ES-I3 (cell line): ENCODE data around the gene HDC.

Source experiments
- H3K36me3 ChIP-seq: 2 replicates; pipeline ENCODE4 v1.6.1; 2013; ENCODE audit warnings: mild to moderate bottlenecking, low read length, control low read depth, moderate library complexity; ENCODE audit not compliant: insufficient read depth
- H3K4me1 ChIP-seq: 2 replicates; pipeline ENCODE4 v1.6.1; 2013; ENCODE audit warnings: mild to moderate bottlenecking, control low read depth, low read length; ENCODE audit not compliant: insufficient read depth
- H3K9ac ChIP-seq: 2 replicates; pipeline ENCODE4 v1.6.1; 2013; ENCODE audit warnings: low read depth, mild to moderate bottlenecking, low read length, moderate library complexity
- H3K9me3 ChIP-seq: 2 replicates; pipeline ENCODE4 v1.6.1; 2013; ENCODE audit warnings: mild to moderate bottlenecking, low read length, moderate library complexity; ENCODE audit not compliant: control insufficient read depth, insufficient read depth

HDC gene

DNA sequence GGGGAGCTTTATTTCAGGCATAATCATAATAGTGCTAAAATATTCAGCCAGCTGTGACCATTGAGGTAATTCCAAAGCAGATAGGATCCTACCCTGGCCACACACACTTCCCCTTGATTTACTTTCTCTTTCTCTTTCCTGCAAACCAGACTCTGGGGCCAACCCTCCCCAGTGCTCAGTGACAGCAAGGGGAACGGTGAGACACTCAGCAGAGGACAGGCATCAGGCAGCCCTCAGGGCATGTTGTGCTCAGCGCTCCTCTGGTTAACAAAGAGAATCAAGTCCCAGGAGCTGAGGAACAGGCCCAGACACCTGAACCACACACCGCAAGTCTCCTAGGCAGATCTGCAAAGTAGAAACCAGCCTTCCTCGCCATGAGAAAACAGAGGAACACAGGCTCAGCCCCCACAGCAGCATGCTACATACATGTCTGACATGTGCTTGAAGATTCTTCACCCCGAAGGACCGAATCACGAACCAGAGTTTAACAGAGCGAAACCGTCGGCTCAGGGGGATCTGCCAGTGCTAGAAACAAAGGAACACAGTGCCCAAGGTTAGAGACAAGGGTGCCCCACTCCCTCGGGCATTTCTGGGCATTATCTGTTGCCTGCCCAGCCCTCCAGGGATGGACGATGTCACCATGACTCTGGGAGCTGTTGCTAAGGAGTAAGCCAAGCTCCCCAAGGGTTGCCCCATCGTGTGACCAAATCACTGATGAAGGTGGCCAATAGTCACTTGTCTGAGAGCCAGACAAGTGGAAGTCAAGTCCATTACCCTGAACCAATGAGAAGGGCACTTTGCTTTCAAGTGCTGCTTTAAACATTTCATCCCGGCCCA lies 17.5 kb downstream of the HDC start:
- Histone ChIP-seq H3K4me1 (no peaks in the 10 kb centered on the region; the same call in 1 of the 2 replicates), H3K9me3 (no peaks in the 10 kb centered on the region), H3K36me3 (no peaks in the 10 kb centered on the region), H3K9ac (no peak overlapping the region)

DNA sequence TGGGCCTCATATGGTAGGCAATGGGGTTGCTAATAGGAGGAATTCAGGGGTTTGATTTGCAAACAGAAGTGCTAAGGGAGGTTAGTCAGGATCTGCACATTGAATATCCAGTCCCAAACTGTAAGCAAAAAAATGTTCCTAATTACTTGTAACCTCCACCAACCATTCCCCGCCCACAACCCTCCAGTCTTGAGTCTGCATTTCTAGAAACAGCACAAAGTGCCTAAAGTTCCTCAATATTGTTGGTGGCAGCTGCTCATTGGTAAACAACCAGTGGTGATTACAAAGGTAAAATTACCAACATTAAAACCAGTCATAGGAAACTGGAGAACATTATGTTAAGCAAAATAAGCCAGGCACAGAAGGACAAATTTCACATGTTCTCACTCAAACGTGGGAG lies 18.9 kb downstream of the HDC start:
- no peaks in the 10 kb centered on the region for H3K36me3 ChIP-seq
- H3K4me1 ChIP-seq = no peaks in the 10 kb centered on the region; the same call in 1 of the 2 replicates
- no peaks in the 10 kb centered on the region for H3K9me3 ChIP-seq
- H3K9ac ChIP-seq = no peak overlapping the region

DNA sequence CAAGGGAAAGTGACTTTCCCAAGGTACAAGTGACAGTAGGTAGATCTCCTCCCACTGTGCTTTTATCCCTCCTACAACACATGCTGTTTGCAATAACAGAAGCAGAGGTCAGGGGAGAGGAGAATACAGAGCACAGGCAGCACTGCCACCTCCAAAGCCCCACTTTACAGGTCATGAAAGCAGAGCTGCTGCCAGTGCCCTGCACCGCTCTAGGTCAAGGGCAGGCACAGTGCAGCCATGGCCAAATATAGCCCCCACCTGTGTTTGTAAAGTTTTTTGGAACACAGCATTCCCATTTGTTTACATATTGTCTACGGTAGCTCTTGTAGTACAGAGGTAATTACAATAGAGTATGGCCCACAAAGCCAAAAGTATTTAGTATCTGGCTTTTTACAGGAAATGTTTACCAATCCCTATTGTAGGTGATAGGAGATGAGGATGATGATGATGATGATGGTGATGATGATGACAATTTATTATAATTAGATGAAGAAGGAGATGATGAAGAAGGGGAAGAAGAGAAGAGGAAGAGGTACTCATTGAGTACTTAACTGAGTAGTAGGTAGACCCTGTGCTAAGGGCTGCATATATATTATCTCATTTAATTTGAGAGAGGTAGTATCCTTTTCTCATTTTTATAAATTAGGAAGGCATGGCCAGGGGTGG lies 20.4 kb downstream of the HDC start:
- Histone ChIP-seq H3K9me3 (no peaks in the 10 kb centered on the region), H3K9ac (no peak overlapping the region), H3K4me1 (no peaks in the 10 kb centered on the region; the same call in 1 of the 2 replicates), H3K36me3 (no peaks in the 10 kb centered on the region)

DNA sequence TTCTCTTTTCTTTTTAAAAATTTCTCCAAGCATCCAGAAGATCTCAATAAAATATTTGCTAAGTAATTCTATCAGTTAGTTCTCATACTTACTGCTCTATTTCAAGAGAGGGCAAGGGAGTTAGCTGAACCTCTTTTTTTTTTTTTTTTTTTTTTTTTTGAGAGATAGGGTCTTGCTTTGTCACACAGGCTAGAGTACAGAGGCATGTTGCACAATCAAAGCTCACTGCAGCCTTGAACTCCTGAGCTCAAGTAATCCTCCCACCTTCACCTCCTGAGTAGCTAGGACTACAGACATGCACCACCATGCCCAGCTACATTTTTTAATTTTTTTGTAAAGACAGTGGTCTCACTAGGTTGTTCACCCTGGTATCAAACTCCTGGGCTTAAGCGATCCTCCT lies 21.4 kb downstream of the HDC start:
- no peaks in the 10 kb centered on the region for H3K9me3 ChIP-seq
- H3K9ac ChIP-seq = no peak overlapping the region
- H3K4me1 ChIP-seq = no peaks in the 10 kb centered on the region; the same call in 1 of the 2 replicates
- no peaks in the 10 kb centered on the region for H3K36me3 ChIP-seq

DNA sequence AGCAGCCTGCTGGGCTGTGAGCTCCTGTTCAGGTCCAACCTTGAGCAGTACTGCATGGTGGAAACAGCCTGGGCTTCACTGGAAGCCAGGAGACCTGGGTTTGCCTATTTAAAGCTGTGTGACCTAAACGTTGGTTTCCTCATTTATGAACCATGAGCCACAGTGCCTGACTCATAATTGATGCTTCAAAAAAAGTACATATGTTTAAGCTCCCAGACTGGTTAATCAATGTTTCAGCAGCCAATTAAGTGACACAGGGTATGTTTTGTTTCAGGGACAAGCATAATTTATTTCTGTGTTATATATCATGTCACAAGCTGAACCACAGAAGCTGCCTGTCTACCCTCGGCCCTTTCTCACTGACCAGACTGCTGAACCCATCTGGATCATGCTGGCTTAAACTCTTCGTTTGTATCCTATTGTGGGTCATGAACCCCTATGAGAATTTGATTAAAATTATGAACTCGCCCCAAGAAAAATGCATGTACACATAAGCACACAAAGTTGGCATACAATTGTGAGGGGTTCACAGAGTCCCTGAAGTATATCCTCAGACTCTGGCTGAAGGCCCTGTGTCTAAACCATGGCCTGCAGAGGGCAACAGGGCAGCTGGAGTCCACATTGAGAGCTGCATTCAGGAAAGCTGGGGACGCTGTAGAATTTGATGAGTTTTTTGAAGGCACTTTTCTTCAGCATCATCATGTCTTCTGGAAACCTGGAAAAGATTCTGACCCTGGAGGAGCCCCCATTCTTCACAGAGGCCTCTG lies 23.7 kb downstream of the HDC start:
- no peaks in the 10 kb centered on the region for H3K4me1 ChIP-seq
- no peaks in the 10 kb centered on the region for H3K9me3 ChIP-seq
- no peaks in the 10 kb centered on the region for H3K36me3 ChIP-seq
- H3K9ac ChIP-seq = no peak overlapping the region

DNA sequence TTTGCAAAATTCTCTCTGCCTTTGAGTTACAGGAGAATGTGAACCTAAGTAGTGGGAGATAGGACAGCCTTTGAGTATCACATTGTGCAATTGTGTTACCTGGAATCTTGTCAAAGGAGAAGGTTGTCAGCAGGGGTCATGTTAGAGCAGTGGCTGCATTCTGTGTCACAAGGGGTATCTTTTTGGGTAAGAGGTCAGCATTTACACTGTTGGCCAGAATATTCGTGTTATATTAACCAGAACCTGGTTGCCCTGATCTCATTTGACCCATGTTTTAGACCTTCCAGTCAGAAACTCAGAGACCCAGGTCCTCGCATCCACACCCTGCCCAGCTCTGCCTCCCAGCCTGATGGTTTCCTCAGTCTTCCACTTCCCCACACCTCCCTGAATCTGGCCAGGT lies 27.3 kb downstream of the HDC start:
- H3K4me1 ChIP-seq = no peaks in the 10 kb centered on the region

DNA sequence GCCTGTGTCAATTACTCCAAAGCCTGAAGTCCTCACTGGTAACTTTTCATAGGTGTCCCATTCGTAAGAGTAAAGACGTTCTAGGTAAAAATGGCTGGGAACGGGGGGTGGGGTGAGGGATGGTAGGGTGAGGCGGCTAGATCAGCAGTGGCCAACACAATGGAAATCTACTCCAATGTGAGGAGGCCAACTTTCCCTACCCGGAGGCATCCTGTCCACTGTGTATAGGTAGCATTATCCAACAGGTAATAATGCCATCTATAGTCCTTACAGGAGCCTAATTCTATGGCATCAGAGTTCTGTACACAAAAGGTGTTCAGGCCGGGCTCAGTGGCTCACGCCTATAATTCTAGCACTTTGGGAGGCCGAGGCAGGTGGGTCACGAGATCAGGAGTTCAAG lies 29.1 kb downstream of the HDC start:
- no peaks in the 10 kb centered on the region for H3K9me3 ChIP-seq
- no peak overlapping the region for H3K9ac ChIP-seq
- no peaks in the 10 kb centered on the region for H3K4me1 ChIP-seq
- no peaks in the 10 kb centered on the region for H3K36me3 ChIP-seq

More for the DNA sequence above, 27.3 kb downstream of the HDC start:
- Histone ChIP-seq H3K9me3 (no peaks in the 10 kb centered on the region), H3K36me3 (no peaks in the 10 kb centered on the region), H3K9ac (no peak overlapping the region)

DNA sequence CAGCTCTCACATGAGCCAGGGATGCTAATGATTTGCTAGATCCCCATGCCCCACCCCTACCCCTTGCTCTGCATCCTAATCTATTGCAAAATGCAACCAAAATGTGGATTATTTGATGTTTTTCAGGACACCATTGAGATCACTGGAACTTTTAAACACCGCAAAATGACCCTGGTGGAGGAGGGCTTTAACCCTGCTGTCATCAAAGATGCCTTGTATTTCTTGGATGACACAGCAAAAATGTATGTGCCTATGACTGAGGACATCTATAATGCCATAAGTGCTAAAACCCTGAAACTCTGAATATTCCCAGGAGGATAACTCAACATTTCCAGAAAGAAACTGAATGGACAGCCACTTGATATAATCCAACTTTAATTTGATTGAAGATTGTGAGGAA lies 29.7 kb downstream of the HDC start:
- Histone ChIP-seq H3K9ac (no peak overlapping the region), H3K4me1 (no peaks in the 10 kb centered on the region), H3K9me3 (no peaks in the 10 kb centered on the region), H3K36me3 (no peaks in the 10 kb centered on the region)

DNA sequence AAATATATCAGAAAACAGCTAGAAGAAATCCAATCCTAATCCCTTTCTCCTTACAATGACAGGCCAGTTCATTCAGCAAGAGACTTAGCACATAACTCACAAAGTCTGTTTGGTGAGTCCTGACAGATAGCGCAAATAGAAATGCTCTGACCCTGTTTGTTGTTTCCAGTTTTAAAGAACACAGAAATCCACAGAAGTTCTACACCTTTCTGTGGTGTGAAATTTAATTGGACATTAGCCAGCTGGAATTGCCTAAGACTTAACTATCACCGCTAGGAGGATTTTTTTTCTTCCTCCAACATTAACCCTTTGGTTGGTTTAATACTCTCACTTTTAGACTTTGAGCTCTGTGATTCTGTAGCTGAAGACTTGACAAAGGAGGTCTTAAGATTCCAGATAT lies 30.8 kb downstream of the HDC start:
- Histone ChIP-seq H3K9ac (no peak overlapping the region), H3K4me1 (no peaks in the 10 kb centered on the region), H3K36me3 (no peaks in the 10 kb centered on the region), H3K9me3 (no peaks in the 10 kb centered on the region)

DNA sequence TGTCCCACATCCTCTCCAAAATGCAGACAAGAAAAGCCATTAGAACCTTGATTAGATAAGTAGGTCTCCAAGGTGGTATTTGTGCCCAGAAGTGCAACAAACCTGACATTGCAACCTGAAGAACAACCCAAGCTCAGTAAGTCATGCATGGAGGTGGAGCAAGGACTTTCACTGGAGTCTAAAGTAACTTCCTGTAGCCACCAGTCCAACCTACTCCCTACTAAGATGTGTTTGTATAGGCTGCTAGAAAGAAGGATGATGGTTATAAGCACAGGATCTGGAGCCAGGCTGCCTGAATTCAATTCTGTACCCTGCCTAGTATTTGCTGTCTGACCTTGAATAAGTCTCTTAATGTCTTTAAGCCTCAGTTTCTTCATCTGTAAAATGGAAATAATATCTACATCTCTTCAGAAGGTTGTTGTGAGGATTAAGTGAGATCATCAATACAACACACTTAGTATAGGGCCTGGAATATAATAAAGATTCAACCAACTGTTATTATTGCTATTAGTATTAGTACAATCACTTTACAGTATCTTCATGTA lies 32.3 kb downstream of the HDC start:
- Histone ChIP-seq H3K9ac (no peak overlapping the region), H3K9me3 (no peaks in the 10 kb centered on the region), H3K4me1 (no peaks in the 10 kb centered on the region), H3K36me3 (no peaks in the 10 kb centered on the region)

DNA sequence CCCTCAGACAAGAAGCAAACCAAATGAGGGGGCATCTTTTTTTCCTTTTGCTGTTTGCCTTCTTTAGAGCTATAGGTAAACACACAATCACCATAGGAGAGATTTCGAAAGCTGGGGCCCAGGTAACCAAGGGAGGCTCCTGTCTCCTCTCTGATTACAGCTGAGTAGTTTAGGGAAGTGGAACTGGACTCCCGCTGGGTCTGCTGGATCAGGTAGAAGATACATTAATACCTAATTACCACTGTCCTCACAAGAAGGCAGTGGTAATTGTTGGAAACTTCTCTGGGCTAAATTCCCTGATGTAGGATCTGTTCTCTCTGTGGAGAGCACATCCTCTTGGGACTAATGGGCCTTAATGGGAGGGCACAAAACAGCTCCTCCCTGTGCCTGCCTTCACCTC lies 32.7 kb downstream of the HDC start:
- Histone ChIP-seq H3K4me1 (no peaks in the 10 kb centered on the region), H3K9me3 (no peaks in the 10 kb centered on the region), H3K9ac (no peak overlapping the region), H3K36me3 (no peaks in the 10 kb centered on the region)

DNA sequence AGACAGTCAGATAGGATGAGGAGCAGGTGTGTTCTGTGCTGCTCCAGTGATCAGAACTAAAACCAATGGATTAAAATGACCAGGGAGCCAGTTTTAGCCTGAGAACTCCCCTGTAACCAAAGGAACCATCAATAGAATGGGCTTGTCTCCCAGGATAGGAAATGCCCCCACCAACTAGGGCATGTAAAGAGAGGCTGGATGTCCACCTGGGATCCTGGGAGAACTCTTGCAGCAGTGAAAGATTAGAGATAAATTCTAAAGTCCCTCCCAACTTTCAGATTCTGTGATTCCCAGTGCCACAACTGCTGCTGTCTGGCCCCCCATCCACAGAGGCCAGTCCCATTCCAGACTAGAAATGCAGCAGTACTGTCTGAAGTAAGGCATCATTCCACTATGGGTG lies 33.8 kb downstream of the HDC start:
- H3K9ac ChIP-seq = no peak overlapping the region
- H3K9me3 ChIP-seq = no peaks in the 10 kb centered on the region
- no peaks in the 10 kb centered on the region for H3K4me1 ChIP-seq
- H3K36me3 ChIP-seq = no peaks in the 10 kb centered on the region

DNA sequence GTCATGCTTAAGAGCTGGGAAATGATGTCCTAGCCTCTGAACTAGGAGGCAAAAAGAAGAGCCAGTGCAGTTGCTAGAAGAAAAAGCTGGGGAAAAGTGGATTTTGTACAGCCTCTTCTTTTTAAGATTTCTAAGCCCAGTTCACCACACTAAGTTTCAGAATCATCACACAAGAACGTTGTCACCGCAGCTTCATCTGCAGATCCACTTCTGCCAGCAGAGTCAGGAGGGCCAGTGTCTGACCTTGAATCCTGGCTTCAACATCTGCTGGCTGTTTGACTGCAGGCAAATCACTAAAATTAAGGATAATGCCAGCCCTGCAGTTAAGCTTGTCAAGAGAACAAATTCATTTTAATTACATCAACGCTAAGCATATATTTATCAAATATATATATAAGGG lies 36.2 kb downstream of the HDC start:
- Histone ChIP-seq H3K36me3 (no peaks in the 10 kb centered on the region), H3K9me3 (no peaks in the 10 kb centered on the region), H3K9ac (no peak overlapping the region), H3K4me1 (no peaks in the 10 kb centered on the region)

DNA sequence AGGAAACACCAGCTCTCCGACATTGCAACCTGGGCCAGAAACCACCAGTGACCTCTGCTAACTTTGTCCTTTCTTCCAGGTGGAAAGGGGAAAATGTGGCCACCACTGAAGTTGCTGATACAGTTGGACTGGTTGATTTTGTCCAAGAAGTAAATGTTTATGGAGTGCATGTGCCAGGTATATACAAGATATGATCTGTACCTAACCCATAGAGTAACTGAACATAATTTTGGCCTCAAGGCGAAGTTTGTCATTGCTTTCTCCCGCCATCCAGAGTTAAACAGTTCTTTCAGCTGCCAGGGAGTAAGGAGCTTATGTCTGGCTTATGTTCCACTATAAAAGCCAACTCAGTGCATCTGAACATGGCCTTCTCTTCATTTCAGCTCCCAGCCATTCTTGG lies 36.7 kb downstream of the HDC start:
- Histone ChIP-seq H3K9me3 (no peaks in the 10 kb centered on the region), H3K9ac (no peak overlapping the region), H3K36me3 (no peaks in the 10 kb centered on the region), H3K4me1 (no peaks in the 10 kb centered on the region)
